Measurements from ENCODE around the gene FRMD8. TPM values are rescaled to one million over a fixed set of nuclear protein-coding genes. Genes with fewer than 3 reads are reported as not detected.

FRMD8 gene
- total and polyA plus RNA-seq, 2 of the 4 experiments (the other 2 are of a cell fraction) = 11.3 to 19.8 TPM

- no peak for TF ChIP-seq SMC3 (IDR thresholded peaks at IDR 0.05; ENCODE audit: low read depth, low read length)
- TF ChIP-seq MAZ (IDR thresholded peaks at IDR 0.05; ENCODE audit: borderline replicate concordance, low read depth, low read length) = no peak; the same call in 1 of the 2 replicates
These were observed 60.2 kb downstream of the FRMD8 start (continued) for GRCh38 chr11:65446446-65447277.

DNA sequence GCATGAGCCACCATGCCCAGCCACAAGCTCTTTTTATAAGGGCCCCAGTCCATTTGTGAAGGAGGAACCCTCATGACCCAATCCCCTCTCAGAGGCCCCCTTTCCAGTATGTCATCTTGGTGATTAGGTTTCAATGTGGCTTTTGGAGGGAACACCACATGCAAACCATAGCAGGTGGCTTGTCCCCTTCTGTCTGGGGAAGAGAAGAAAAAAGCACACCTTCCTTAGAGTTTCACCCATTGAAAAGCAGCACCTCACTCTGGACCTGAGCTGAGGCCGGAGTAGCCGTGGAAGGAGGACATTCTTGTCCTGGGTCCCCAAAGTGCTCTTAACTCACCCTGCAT lies 61.6 kb downstream of the FRMD8 start:
- H3K4ac ChIP-seq (ENCODE audit: low read depth, low read length) = no peak overlapping the region
- no peak overlapping the region for H2AFZ ChIP-seq (replicated peaks; ENCODE audit: low read length, poor library complexity)
- intact Hi-C loops (cut with micrococcal nuclease) (loop anchor here (2.0 kb wide), 1 partner anchor 51 kb away; the partner anchor contains the start of gene MALAT1), in situ Hi-C loops (cut with MboI; ENCODE audit: low sequenced_read_pairs) (no loop called here), dilution Hi-C loops (cut with HindIII; ENCODE audit: low sequenced_read_pairs, unreplicated experiment) (no loop called here)
- no peak overlapping the region for H3K4me2 ChIP-seq (ENCODE audit: low read depth, low read length)
- POLR2A ChIA-PET (ENCODE audit: unreplicated experiment) = interaction anchor here (1.6 to 2.5 kb wide), 2 partner anchors 40 to 51 kb away, joined by 5 to 27 read pairs; partner anchors contain the start of gene MALAT1
- WGBS, 2 experiments (ENCODE audit: extremely low coverage in 2 of 2, insufficient read length in 1 of 2) = no CpG with 5 or more reads among the region's 2 CpGs
- H4K20me1 ChIP-seq (ENCODE audit: insufficient read depth, low read length) = peaks cover 68% of the 10 kb centered on the region
- H2BK120ac ChIP-seq (ENCODE audit: low read depth, low read length) = no peak overlapping the region
- no peak overlapping the region for H4K5ac ChIP-seq (ENCODE audit: low read depth, low read length)
- no peak overlapping the region for H4K91ac ChIP-seq (ENCODE audit: insufficient read depth, low read depth, low read length)
- CTCF ChIA-PET = interaction anchor here (1.5 to 1.6 kb wide), 2 partner anchors 31 to 32 kb away, joined by 4 to 8 read pairs; no protein-coding TSS in a partner anchor
- no peaks in the 10 kb centered on the region for H3K9me3 ChIP-seq (ENCODE audit: control insufficient read depth, insufficient read depth, low read length)
- H3K36me3 ChIP-seq (ENCODE audit: control insufficient read depth, insufficient read depth, low read length) = peaks cover 31% of the 10 kb centered on the region
- peak; percentile 11; the same call in 1 of the 2 replicates for TF ChIP-seq POLR2A (IDR thresholded peaks at IDR 0.05; ENCODE audit: low read depth, low read length)
- TF ChIP-seq, protein P1, sequence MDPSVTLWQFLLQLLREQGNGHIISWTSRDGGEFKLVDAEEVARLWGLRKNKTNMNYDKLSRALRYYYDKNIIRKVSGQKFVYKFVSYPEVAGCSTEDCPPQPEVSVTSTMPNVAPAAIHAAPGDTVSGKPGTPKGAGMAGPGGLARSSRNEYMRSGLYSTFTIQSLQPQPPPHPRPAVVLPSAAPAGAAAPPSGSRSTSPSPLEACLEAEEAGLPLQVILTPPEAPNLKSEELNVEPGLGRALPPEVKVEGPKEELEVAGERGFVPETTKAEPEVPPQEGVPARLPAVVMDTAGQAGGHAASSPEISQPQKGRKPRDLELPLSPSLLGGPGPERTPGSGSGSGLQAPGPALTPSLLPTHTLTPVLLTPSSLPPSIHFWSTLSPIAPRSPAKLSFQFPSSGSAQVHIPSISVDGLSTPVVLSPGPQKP (IDR thresholded peaks at IDR 0.05; ENCODE audit: borderline replicate concordance, low read depth, low read length) = no peak
- no peak overlapping the region for H2BK15ac ChIP-seq (ENCODE audit: low read depth, low read length)
- ATAC-seq (ENCODE audit: low read depth) (no peak), DNase-seq (peak; percentile 44)
- peaks cover 7% of the 10 kb centered on the region; the same call in 1 of the 2 replicates for H3K4me1 ChIP-seq (ENCODE audit: control insufficient read depth, insufficient read depth, low read length)
- H2BK20ac ChIP-seq (ENCODE audit: low read depth, low read length) = no peak overlapping the region
- H3K27ac ChIP-seq (ENCODE audit: insufficient read depth, low read length) = no peak overlapping the region; the same call in 1 of the 2 replicates
- H2BK5ac ChIP-seq (ENCODE audit: low read depth, low read length, poor library complexity, severe bottlenecking) = no peak overlapping the region
- H3K18ac ChIP-seq (ENCODE audit: low read depth, low read length) = no peak overlapping the region
- H3K9ac ChIP-seq (ENCODE audit: low read depth, low read length) = no peak overlapping the region
- no peak overlapping the region for H3K14ac ChIP-seq (replicated peaks; ENCODE audit: low read depth, low read length)
- no peak overlapping the region; the same call in 1 of the 2 replicates for H2AK5ac ChIP-seq (ENCODE audit: low read depth, low read length)
- no TSS peak for BruUV-seq (replicated peaks)
- H3K9me1 ChIP-seq (ENCODE audit: insufficient read depth, low read length) = peaks cover 10% of the 10 kb centered on the region; the same call in 1 of the 2 replicates
- no peak overlapping the region for H3K23ac ChIP-seq (ENCODE audit: low read depth, low read length)
- H4K8ac ChIP-seq (ENCODE audit: low read depth in 2 of 2, low read length in 2 of 2) = no peak overlapping the region
- H3K56ac ChIP-seq (ENCODE audit: extremely low read depth, insufficient read depth, low read length) = no peak overlapping the region
- peaks cover 4 to 46% of the 10 kb centered on the region in 2 experiments for H3K79me1 ChIP-seq (ENCODE audit: low read depth in 1 of 2, low read length in 2 of 2)
- H3K27me3 ChIP-seq (ENCODE audit: control insufficient read depth, insufficient read depth, low read length) = no peaks in the 10 kb centered on the region
- no peak overlapping the region for H3K4me3 ChIP-seq (ENCODE audit: insufficient read depth, low read depth, low read length)
- H2AK9ac ChIP-seq (replicated peaks; ENCODE audit: low read depth, low read length, poor library complexity) = no peak overlapping the region

All from IMR-90 (cell line).